ENCODE results near the gene PIK3R1.

Gene PIK3R1

DNA sequence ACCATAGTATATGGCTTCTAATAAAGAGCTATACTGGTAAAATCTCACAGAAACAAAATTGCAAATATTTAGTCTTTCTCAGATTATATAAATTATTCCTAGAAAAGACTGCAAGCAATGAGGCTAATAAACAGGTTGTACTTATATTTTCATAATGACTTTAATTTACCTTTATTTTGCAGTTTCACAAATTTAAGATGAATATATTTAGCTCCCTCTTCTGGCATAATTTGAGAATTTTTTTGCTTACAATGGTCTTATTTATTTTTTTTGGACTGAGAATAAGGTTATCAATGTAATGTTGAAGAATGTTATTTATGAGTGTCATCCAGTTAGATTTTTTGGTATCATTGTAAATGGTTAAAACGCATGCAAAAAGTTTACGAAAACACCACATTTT is 56.7 kb downstream of the PIK3R1 start:
- DNase-seq = peak in 1 of 2 donors; percentile 65

- no peak for DNase-seq
These were observed 58.3 kb downstream of the PIK3R1 start for GRCh38 chr5:68273717-68274409.

DNA sequence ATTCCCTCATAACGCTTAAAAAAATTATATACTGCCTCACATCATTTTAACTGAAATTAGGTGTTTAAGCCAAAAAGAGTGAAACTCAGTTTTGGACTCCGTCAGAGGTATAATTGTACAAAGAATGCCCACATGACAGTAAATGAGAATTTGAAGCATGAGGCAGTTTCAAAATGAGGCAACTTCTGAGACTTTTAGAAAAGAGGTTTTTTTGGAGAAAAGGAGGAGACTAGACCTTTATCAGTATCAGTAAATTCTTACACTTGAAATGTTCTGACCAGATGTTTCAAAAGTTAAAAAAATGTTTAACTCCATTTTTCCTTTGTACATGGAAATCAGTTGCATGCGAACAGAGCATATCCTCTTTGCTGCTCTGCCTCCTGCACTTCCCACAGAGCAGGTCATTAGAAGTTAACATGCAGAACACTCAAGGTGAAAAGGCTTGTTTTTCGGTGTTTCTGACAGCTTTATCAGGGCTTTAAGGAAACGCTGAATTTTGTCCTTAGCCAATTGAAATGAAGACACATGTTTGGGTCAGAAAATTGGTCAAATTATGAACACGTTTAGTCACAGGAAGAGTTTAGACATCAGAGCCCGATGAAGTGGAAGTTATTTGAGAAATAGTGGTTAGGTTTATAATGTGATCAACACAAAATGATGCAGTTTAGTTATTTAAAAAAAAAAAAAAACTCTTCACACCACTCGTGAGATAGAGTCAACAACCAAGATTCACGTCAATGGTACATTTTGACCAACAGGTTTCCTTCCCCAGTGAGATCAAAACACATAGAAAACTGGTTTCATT is 59.5 kb downstream of the PIK3R1 start:
- DNase-seq = peak in 1 of 2 donors; percentile 75

DNA sequence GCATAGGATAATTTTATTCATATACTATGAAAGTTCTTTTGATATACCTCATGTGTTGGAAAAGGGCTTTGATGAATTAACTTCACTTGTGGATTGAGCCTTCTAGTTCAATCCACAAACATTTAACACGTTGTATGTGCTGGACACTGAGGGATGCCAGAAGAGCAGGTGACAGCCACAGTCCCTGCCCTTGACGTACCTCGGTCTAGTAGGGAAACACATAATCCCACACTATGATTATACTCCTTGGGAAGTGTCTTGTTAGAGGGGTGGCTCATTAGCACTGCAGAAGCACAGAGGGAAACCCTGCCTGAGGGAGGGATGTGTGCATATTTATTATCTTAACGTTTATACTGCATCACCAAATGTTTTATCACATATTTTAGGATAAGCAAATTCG is 61.2 kb downstream of the PIK3R1 start:
- DNase-seq = no peak

DNA sequence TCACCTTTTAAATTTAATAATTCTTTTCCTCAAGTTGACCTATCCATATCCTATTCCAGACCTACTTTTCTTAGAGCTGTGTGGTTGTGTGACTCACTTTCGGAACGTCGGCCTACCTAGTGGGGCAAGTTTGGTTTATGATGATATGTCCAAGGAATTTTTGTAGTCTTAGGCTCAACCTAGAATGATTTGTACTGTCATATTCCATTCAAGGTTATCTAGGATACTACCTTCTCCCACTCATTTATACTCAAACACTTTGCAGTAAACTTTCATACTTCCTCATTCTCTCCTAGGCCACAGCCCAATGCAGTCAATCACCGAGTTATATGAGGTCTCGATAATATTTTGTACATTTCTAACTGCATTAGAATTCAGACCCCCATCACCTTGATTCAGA is 61.9 kb downstream of the PIK3R1 start:
- no peak for DNase-seq

DNA sequence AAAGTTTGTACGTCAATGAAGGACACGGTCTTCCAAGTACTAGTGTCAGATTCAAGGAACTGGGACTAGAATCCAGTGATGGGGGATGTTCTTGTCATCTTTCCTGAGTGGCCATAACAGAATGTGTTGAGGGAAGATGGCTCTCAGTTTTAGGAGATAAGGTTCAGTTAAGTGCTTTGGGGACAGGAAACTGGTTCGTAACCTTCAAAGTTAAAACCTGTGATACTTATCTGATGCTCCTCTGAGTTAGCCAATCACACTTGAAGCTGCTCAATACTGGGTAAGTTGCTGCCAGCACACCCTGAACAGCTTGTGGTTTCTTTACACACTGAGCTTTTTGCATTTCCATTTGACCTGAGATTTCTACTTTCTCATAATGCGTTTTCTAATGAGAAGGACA is 64.4 kb downstream of the PIK3R1 start:
- peak; percentile 63 to 88 for DNase-seq

GRCh38 chr5:68282001-68282400 is 66.4 kb downstream of the PIK3R1 start:
- no peak for DNase-seq

- DNase-seq = no peak
These were observed 68.2 kb downstream of the PIK3R1 start for GRCh38 chr5:68283766-68284165.

GRCh38 chr5:68285075-68285840 is 69.7 kb downstream of the PIK3R1 start:
- DNase-seq = no peak

DNA sequence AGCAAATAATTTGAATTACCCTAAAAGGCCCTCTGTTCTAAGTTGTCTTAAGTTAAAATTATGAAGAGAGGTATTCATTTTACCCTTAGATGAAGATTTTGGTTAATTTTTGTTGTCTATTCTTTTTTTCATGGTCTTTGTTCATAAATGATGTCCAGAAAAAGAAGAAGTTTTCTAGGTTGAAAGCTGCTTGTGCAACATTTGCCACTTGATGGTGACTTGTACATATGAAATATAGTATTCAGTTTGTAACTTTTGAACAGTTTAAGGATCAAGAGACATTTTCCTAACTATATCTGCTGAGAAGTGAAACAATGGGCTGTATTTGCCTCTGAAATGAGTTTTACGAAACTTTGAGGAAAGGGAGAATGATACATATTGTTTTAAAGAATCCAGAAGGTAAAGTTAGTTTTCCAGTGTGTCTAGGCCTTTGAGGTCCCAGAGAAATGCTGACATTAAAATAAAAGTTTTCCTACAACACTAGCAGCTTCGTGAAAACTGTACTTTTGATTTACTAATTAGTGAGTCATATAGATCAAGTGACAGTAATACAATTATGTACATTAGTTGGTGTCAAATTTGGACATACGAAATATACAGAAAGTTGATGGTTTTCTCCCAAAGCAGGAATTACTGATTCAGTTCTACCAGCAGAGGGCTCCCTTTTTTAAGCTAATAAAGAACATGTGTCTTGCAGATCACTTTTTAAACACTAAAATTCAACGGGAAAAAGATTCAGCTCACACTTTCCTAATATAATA is 70.5 kb downstream of the PIK3R1 start:
- DNase-seq = peak in 1 of 2 donors; percentile 73

DNA sequence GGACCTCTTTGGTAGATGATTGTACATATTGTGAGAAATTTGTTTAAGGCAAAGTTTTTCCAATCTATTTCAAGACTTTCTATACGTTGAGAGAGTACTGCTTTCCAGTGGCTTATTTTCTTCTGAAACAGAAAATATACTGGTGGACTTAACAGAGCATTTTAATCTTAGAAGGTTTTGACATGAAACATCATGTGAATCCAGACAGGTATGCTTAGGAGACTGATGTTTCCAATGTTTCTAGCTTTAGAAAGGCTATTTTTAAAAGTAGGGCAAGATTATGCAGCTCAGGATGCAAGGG is 71.0 kb downstream of the PIK3R1 start:
- DNase-seq = no peak

DNA sequence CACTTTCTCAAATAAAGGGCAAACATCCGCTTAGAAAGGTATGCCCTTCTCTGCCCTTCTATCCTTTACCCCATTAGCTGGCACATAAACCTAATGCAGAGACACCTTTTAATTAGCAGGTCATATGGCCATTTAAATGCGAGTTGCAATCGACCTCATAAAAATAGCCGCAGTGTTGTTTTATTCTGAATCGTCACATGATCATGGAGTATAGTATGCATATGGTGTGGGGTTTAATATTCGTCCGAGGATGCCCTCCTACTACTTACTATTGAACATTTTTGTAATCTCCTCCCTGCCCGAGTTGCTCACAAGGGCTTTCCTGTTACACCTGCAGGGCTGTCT is 72.0 kb downstream of the PIK3R1 start:
- no peak for DNase-seq

DNA sequence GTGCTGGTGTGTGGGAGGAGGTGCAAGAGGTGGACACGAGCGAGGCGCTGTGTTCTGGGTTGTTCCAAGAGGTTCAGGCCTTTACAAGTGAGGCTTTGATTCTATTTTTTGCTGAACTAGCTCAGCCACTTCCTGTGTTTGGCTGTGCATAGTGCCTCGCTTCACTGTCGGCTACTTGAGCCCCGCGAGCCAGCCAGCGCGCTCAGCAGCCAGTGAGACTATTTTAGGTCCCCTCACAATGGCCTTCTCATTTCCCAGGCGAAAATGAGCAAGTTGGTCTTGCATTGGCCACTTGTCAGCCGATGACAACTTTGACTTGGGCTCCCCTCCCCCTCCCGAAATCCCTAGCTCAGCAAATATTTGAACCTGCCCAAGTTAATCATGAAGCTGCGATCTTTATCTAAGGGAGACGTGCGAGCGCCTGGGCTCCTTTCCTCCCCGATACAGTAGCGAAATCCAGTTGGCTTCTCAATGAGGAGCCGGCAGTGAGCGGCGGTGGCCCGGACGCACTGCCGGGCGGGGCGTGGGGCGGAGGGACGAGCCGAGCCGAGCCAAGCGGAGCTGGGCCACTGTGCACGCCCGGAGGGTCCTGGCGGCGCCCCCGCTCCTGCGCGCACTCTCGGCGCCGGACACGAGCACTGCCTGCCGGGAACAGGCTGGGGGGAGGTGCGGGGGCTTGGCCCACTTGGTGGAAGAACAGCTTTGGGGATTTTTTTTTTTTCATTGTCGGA is 72.6 kb downstream of the PIK3R1 start:
- DNase-seq = peak; percentile 44 to 63

DNA sequence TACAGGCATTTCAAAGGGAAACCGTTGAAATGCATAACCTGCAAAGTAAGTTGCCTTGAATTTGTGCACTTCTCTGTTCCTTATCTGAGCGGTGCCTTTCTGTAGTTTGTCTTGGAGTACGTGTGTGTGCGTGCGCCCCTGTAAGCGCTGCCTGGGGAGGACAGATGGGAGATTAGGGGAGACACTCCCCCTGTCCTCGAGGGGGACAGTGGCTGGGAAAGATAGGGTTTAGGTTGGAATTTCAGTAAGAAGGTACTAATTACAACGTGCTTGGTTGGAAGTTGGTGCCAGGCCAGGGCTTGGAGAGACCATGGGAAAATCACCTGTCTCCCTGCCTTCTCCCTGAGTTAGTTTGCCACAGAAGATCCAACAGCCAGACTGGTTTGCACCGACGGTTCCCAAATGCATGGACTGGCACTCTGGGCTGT is 73.2 kb downstream of the PIK3R1 start:
- DNase-seq = no peak

DNA sequence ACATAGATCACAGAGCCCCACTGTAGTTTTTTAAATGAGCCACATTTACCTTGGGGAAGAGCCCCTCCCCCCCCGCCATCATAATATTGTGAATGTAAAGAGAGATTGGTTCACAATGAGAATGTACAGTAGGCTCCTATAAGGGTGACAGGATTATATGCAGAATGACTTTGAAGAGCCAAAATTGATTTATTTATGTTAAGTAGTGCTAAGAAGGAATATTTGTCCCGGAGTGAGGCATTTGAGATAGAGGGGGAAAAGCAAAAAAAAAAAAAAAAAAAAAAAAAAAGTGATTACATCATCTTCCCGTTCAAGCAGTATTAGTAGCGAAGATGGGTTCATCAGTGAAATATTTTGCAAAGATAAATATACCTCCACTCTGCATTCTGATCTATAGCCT is 73.9 kb downstream of the PIK3R1 start:
- no peak for DNase-seq

GRCh38 chr5:68290260-68290674 is 74.7 kb downstream of the PIK3R1 start:
- no peak for DNase-seq

DNA sequence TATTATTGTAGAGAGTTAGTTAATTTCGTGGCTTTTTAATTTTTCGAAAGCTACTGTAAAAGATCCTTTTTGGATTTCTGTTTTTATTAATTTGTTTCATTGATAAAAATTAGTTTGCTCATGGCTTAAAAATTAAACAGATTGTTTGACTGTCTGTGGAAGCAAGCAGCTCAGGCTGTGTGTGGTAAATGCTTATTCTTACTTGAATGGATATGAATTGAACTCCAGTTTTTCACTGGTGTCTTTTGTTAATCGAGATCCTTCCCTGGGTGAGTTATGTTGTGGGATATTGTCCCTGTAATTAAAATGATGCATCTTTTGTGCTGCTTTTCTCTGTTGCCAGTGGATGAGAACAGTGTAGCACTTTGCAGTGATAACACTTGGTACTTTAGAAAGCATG is 75.3 kb downstream of the PIK3R1 start:
- no peak for DNase-seq

- DNase-seq = no peak
These were observed 76.8 kb downstream of the PIK3R1 start for GRCh38 chr5:68292316-68292715.

- DNase-seq = no peak
These were observed 80.2 kb downstream of the PIK3R1 start for GRCh38 chr5:68295772-68296171.

DNA sequence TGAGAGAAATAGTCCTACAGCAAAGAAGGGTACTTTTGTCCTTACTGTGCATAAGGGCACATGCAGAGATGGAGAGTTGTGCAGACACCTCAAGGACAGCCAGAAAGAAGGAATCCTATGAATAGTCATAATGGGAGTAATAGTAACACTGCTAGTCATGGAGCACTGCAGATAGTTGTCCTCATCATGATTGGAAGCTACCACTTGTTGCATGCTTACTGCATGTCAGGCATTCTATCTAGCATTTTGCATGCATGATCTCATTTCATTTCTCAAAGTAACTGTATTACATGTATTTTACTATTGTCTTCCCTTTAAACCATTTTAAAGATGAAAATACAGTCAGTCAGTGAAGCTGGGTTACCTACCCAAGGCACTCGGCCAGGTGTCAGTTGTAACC is 81.3 kb downstream of the PIK3R1 start:
- no peak for DNase-seq

- DNase-seq = no peak
These were observed 82.1 kb downstream of the PIK3R1 start for GRCh38 chr5:68297656-68298055.

- DNase-seq = no peak
These were observed 82.9 kb downstream of the PIK3R1 start for GRCh38 chr5:68298479-68298878.

- no peak for DNase-seq
These were observed 83.5 kb downstream of the PIK3R1 start for GRCh38 chr5:68299105-68299504.

Data from CD4-positive, alpha-beta T cell treated with Interleukin-4 for 1 hour (primary cell).